PC-9 (cell line): ENCODE measurements around the gene GSTA3. TPM values are rescaled to one million over a fixed set of nuclear protein-coding genes. Genes with fewer than 3 reads are reported as not detected.
"Not testable (repeated sequence)": the region's sequence is repeated elsewhere in the genome, so short reads cannot be mapped to it uniquely, and the experiment has no call there.

Source experiments
- BruUV-seq: library from RNA; stranded (reverse); fragments of 400-500 nt; replicated peaks from 2 replicates; lab custom pipeline; 2021; lab: Mats Ljungman, UMichigan
- CTCF ChIA-PET: fragments of 300-600 bp; sonication (Branson Sonifier 250); formaldehyde crosslinking; loops from one replicate; lab custom pipeline; 2022; ENCODE audit warnings: antibody characterized with exemption; lab: Charles Lee
- POLR2A ChIA-PET: fragments of 300-600 bp; sonication (Branson Sonifier 250); formaldehyde crosslinking; loops from one replicate; lab custom pipeline; 2022; ENCODE audit warnings: antibody characterized with exemption; ENCODE audit not compliant: unreplicated experiment; lab: Charles Lee
- DNase-seq, 2 experiments: peaks; one replicate each; pipeline versions ENCODE4 v3.0.0 to v3.0.0-alpha.2; 2015 to 2022; ENCODE audit warnings: mixed read lengths in 1 of 2
- H2AFZ ChIP-seq: fragments of 200-600 bp; sonication (generic); 2 replicates; pipeline ENCODE4 v1.8.1; 2017; ENCODE audit warnings: antibody characterized with exemption
- H3F3A ChIP-seq: fragments of 200-600 bp; sonication (generic); 2 replicates; pipeline ENCODE4 v1.8.1; 2017; ENCODE audit warnings: antibody characterized with exemption, mild to moderate bottlenecking, low read depth; ENCODE audit not compliant: insufficient read depth
- H3K27ac ChIP-seq: fragments of 200-600 bp; sonication (generic); 2 replicates; pipeline ENCODE4 v1.6.1; 2016; ENCODE audit warnings: mixed run types
- H3K27me3 ChIP-seq: fragments of 200-600 bp; sonication (generic); 2 replicates; pipeline ENCODE4 v1.6.1; 2016; ENCODE audit warnings: low read depth, mixed run types; ENCODE audit not compliant: insufficient read depth
- H3K36me3 ChIP-seq: fragments of 200-600 bp; sonication (generic); 2 replicates; pipeline ENCODE4 v1.6.1; 2016; ENCODE audit warnings: low read depth, mixed run types
- H3K4me1 ChIP-seq: fragments of 200-600 bp; sonication (generic); replicated peaks from 2 replicates; pipeline ENCODE4 v1.6.1; 2016; ENCODE audit warnings: mixed run types; ENCODE audit not compliant: insufficient read depth
- H3K4me2 ChIP-seq: fragments of 200-600 bp; sonication (generic); 2 replicates; pipeline ENCODE4 v1.6.1; 2017; ENCODE audit warnings: mixed run types
- H3K4me3 ChIP-seq: fragments of 200-600 bp; sonication (generic); 2 replicates; pipeline ENCODE4 v1.6.1; 2016; ENCODE audit warnings: mixed run types
- H3K79me2 ChIP-seq: fragments of 200-600 bp; sonication (generic); 2 replicates; pipeline ENCODE4 v1.6.1; 2017; ENCODE audit warnings: low read depth, mixed run types
- H3K9me2 ChIP-seq: fragments of 200-600 bp; sonication (generic); 2 replicates; pipeline ENCODE4 v1.8.1; 2017; ENCODE audit warnings: mild to moderate bottlenecking; ENCODE audit not compliant: insufficient read depth
- H3K9me3 ChIP-seq: fragments of 200-600 bp; sonication (generic); 2 replicates; pipeline ENCODE4 v1.8.1; 2016; ENCODE audit warnings: low read depth; ENCODE audit not compliant: insufficient read depth
- H4K20me1 ChIP-seq: fragments of 200-600 bp; sonication (generic); 2 replicates; pipeline ENCODE4 v1.8.1; 2017; ENCODE audit not compliant: insufficient read depth
- CTCF ChIP-seq: fragments of 200-600 bp; sonication (generic); conservative IDR thresholded peaks from 2 replicates; pipeline ENCODE4 v1.6.1; 2017; ENCODE audit warnings: mixed run types, antibody characterized with exemption, mild to moderate bottlenecking, moderate library complexity
- EZH2 ChIP-seq: fragments of 200-600 bp; sonication (generic); IDR thresholded peaks from 2 replicates; pipeline ENCODE4 v1.8.0; 2017; ENCODE audit warnings: antibody characterized with exemption, low read depth
- intact Hi-C: fragments of 100-400 bp; cut with micrococcal nuclease; formaldehyde crosslinking; loops from one replicate; pipeline ENCODE4 v1.10.0; 2022; ENCODE audit not compliant: unreplicated experiment
- total RNA-seq: library from RNA; stranded (reverse); gene quantifications from 2 replicates; pipeline ENCODE4 v1.2.3, GENCODE V29; 2021

Gene GSTA3
- total RNA-seq, 1 experiment from 2014 or later = not detected

GRCh38 chr6:52876056-52876787, 33.3 kb downstream of the GSTA3 start:
- Histone ChIP-seq H3K79me2 (no peaks in the 10 kb centered on the region), H3K9me2 (no peaks in the 10 kb centered on the region), H3K27ac (no peak overlapping the region), H3K9me3 (no peaks in the 10 kb centered on the region), H3K4me1 (peaks cover 15% of the 10 kb centered on the region), H3F3A (no peaks in the 10 kb centered on the region), H2AFZ (no peak overlapping the region), H3K27me3 (no peaks in the 10 kb centered on the region; the same call in 1 of the 2 replicates), H3K36me3 (no peaks in the 10 kb centered on the region), H4K20me1 (no peaks in the 10 kb centered on the region; the same call in 1 of the 2 replicates), H3K4me3 (no peak overlapping the region), H3K4me2 (no peak overlapping the region)
- ChIA-PET POLR2A (interaction anchor here (0.6 kb wide), 1 partner anchor 123 kb away, joined by 6 read pairs; no protein-coding TSS in a partner anchor), CTCF (no interaction called here)
- no peak for DNase-seq
- intact Hi-C loops = no loop called here
- no TSS peak for BruUV-seq
- no peak for TF ChIP-seq CTCF
- TF ChIP-seq EZH2 = no peak

DNA sequence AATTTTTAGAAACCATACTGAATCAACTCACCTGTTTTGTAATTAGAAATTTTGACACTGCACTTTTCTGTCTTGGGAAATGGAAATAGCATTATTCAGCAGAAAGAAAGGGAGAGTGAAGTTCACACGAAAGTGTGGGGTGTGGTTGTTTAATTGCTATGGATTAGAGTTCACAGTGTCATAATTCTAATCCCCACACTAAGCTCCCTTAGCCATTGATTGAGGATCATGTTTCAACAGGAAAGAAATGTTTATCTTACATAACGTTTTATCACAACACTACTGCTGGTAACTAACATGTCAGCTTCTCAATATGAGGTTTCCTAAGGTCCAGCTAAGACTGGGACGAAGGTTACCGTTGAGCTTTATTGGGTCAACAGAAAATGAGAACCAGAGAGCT, 37.5 kb downstream of the GSTA3 start:
- H3K9me3 ChIP-seq = no peaks in the 10 kb centered on the region
- no peaks in the 10 kb centered on the region for H3K79me2 ChIP-seq
- no peak overlapping the region for H2AFZ ChIP-seq
- peak in 1 of 2 experiments; percentile 37 for DNase-seq
- no peak overlapping the region for H3K4me2 ChIP-seq
- no peak overlapping the region for H3K4me3 ChIP-seq
- no peaks in the 10 kb centered on the region; the same call in 1 of the 2 replicates for H4K20me1 ChIP-seq
- intact Hi-C loops = no loop called here
- no TSS peak for BruUV-seq
- H3K27ac ChIP-seq = no peak overlapping the region
- peaks cover 6% of the 10 kb centered on the region for H3K4me1 ChIP-seq
- TF ChIP-seq EZH2 (no peak), CTCF (no peak)
- ChIA-PET POLR2A (no interaction called here), CTCF (interaction anchor here (0.5 to 0.9 kb wide), 2 partner anchors 9 to 114 kb away, joined by 4 to 7 read pairs; no protein-coding TSS in a partner anchor)
- H3K27me3 ChIP-seq = no peaks in the 10 kb centered on the region; the same call in 1 of the 2 replicates
- H3K9me2 ChIP-seq = no peaks in the 10 kb centered on the region
- no peaks in the 10 kb centered on the region for H3K36me3 ChIP-seq
- no peaks in the 10 kb centered on the region for H3F3A ChIP-seq

DNA sequence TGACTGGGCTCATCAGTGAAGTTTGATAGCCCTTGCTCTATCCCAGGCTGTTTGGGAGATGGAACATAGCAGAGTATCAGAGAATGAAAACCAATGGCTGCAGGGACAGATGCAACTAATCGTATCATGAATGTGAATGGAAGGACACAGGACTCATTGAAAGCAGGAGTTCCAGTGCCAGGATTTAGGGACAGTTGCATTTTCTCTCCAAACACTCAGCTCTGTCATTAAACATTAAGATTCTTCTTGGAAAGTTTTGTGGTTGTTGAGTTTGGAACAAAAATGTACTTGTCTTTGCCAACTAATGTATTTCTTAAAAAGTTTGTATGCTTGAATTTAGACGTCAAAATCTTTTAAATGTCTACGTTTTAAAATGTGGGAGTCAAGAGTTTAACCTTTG, 37.9 kb downstream of the GSTA3 start:
- H4K20me1 ChIP-seq = no peaks in the 10 kb centered on the region; the same call in 1 of the 2 replicates
- intact Hi-C loops = no loop called here
- H3K36me3 ChIP-seq = no peaks in the 10 kb centered on the region
- no peak overlapping the region for H3K27ac ChIP-seq
- no peaks in the 10 kb centered on the region for H3F3A ChIP-seq
- no peaks in the 10 kb centered on the region; the same call in 1 of the 2 replicates for H3K27me3 ChIP-seq
- peaks cover 2% of the 10 kb centered on the region for H3K4me1 ChIP-seq
- no peaks in the 10 kb centered on the region for H3K9me3 ChIP-seq
- DNase-seq = no peak
- no peak overlapping the region for H3K4me3 ChIP-seq
- CTCF ChIA-PET = interaction anchor here (0.9 kb wide), 1 partner anchor 114 kb away, joined by 4 read pairs; no protein-coding TSS in a partner anchor
- no peak overlapping the region for H2AFZ ChIP-seq
- no peak overlapping the region for H3K4me2 ChIP-seq
- TF ChIP-seq CTCF (no peak), EZH2 (no peak)
- no peaks in the 10 kb centered on the region for H3K79me2 ChIP-seq
- POLR2A ChIA-PET = no interaction called here
- no peaks in the 10 kb centered on the region for H3K9me2 ChIP-seq
- no TSS peak for BruUV-seq

DNA sequence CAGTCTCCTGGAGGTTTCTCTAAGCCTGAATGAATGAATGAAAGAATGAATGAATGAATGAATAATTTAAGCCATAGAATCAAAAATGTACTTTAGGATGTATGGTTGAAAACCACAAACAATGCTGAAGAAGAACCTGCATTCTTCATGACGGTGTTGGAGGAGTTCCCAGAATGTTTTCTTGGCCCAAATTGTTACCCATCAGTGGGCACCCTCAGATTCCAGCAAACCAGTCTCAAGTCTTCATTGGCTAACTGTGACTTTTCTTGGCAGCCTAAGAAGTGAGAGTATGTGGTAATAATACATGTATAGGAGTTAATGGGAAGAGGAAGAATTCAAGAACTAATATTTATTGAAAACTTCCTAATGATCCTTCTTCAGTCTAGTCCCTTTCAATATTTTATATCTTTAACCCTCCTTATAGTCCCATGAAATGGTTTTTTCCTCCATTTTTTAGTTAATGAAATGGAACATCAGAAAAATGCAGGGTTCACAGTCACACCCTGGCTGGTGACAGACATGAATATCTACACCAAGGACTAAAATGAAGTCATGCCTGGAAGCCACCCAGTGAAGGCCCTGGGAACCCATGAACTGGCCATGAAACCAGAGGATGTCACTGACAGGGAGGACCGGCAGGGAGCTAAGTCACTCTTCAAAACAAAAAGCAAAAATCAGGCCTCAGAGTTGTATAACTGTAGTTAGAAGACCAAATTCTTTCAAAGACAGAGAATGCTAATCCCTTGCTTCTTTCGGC, 39.0 kb downstream of the GSTA3 start:
- H3K4me1 ChIP-seq, H3K4me2 ChIP-seq, H4K20me1 ChIP-seq, H3K9me2 ChIP-seq, POLR2A ChIA-PET, H3K9me3 ChIP-seq, intact Hi-C loops, CTCF ChIA-PET, DNase-seq, H3K4me3 ChIP-seq, H3K36me3 ChIP-seq, H3K79me2 ChIP-seq, H2AFZ ChIP-seq, H3K27me3 ChIP-seq, H3K27ac ChIP-seq, BruUV-seq, H3F3A ChIP-seq: not testable (repeated sequence)

GRCh38 chr6:52868899-52869298, 40.6 kb downstream of the GSTA3 start:
- H3K36me3 ChIP-seq, H3K79me2 ChIP-seq, H3K4me2 ChIP-seq, BruUV-seq, intact Hi-C loops, CTCF ChIA-PET, POLR2A ChIA-PET, H3K9me3 ChIP-seq, H3F3A ChIP-seq, H3K4me1 ChIP-seq, DNase-seq, H3K4me3 ChIP-seq, H3K9me2 ChIP-seq, H4K20me1 ChIP-seq, H3K27ac ChIP-seq, H2AFZ ChIP-seq, H3K27me3 ChIP-seq: not testable (repeated sequence)
